Lower lobe of right lung (tissue), 2 donors: Measurements from ENCODE around the gene GRM2. TPM values are rescaled to one million over a fixed set of nuclear protein-coding genes. Genes with fewer than 3 reads are reported as not detected.

ENCODE experiments used
- ATAC-seq, 2 donors: fragments of 200-7000 bp; cut with Tn5 transposase; one replicate each; pipeline ENCODE4 v1.9.1; 2020 to 2022; ENCODE audit warnings: mild to moderate bottlenecking in 2 of 2, moderate library complexity in 2 of 2
- DNase-seq: peaks from one replicate; pipeline ENCODE4 v3.0.0-alpha.2; 2020
- H3K27ac ChIP-seq: fragments of 200-600 bp; one replicate; pipeline ENCODE4 v1.8.0; 2022
- H3K27me3 ChIP-seq: fragments of 200-600 bp; one replicate; pipeline ENCODE4 v1.8.0; 2022; ENCODE audit warnings: low read depth
- H3K36me3 ChIP-seq: fragments of 200-600 bp; one replicate; pipeline ENCODE4 v1.8.0; 2022; ENCODE audit warnings: mild to moderate bottlenecking
- H3K4me1 ChIP-seq: fragments of 200-600 bp; one replicate; pipeline ENCODE4 v1.8.0; 2022
- H3K4me3 ChIP-seq: fragments of 200-600 bp; one replicate; pipeline ENCODE4 v1.8.0; 2022; ENCODE audit warnings: mild to moderate bottlenecking
- H3K9me3 ChIP-seq: fragments of 200-600 bp; one replicate; pipeline ENCODE4 v1.8.0; 2022
- intact Hi-C: fragments of 100-400 bp; cut with DNase I; formaldehyde crosslinking; loops from one replicate; pipeline ENCODE4 v1.11.0; 2022
- total RNA-seq: library from RNA; stranded (reverse); fragmentation: NEBNext Ultra II Directional; extraction: Animal tissue kit (Norgen Biotek cat#: 25700); gene quantifications from one replicate; pipeline ENCODE4 v1.2.1, GENCODE V29; 2021
- TF ChIP-seq, protein P1 (sequence below): fragments of 200-600 bp; IDR thresholded peaks from one replicate; pipeline ENCODE4 v1.8.0; 2022; ENCODE audit warnings: antibody characterized with exemption, mild to moderate bottlenecking
- donor health status: DM: no; HTN: yes; CAD: no; lungs with severe emphysema.

Gene GRM2
- total RNA-seq, 1 donor from 2014 or later = 0.15 TPM

DNA sequence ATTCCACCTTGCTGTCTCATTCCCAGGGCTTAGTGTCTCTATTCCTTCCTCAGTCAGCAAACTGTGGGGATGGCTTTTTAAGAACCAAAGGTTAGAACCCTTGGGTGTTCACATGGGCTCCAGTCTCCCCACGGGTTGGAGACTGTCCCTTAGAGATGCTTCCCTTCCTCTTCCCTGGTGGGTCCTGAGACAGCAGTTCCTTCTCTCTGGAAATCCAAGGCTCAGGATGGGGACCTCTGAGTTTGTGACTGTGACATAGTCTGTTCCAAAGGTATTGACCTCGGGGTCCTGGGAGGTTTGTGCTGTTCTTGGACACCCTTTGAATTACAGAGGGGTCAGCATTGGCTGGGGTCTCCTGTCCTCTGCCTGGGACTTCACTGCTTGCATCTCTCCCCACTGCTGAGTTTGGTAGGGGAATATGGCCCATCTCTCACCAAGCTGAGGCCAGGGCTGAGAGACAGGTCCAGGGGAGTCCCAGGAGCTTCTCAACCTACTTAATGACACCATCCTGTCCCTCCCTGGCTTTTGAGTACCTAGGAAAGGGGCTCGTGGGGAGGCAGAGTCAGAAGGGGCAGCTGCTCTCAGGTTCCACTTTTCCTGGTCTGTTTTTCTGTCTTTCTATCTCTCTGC lies 1.5 kb downstream of the GRM2 start:
- DNase-seq (no peak), ATAC-seq (no peak)
- Histone ChIP-seq H3K27me3 (no peaks in the 10 kb centered on the region), H3K9me3 (no peaks in the 10 kb centered on the region), H3K36me3 (peaks cover 11% of the 10 kb centered on the region), H3K4me1 (no peaks in the 10 kb centered on the region), H3K27ac (no peak overlapping the region), H3K4me3 (no peak overlapping the region)
- TF ChIP-seq, protein P1, sequence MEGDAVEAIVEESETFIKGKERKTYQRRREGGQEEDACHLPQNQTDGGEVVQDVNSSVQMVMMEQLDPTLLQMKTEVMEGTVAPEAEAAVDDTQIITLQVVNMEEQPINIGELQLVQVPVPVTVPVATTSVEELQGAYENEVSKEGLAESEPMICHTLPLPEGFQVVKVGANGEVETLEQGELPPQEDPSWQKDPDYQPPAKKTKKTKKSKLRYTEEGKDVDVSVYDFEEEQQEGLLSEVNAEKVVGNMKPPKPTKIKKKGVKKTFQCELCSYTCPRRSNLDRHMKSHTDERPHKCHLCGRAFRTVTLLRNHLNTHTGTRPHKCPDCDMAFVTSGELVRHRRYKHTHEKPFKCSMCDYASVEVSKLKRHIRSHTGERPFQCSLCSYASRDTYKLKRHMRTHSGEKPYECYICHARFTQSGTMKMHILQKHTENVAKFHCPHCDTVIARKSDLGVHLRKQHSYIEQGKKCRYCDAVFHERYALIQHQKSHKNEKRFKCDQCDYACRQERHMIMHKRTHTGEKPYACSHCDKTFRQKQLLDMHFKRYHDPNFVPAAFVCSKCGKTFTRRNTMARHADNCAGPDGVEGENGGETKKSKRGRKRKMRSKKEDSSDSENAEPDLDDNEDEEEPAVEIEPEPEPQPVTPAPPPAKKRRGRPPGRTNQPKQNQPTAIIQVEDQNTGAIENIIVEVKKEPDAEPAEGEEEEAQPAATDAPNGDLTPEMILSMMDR = no peak
- intact Hi-C loops = no loop called here

GRCh38 chr3:51709004-51709420 lies 2.1 kb downstream of the GRM2 start:
- TF ChIP-seq, protein P1 = no peak
- Histone ChIP-seq H3K36me3 (peaks cover 5% of the 10 kb centered on the region), H3K27ac (no peak overlapping the region), H3K4me1 (no peaks in the 10 kb centered on the region), H3K4me3 (no peak overlapping the region), H3K27me3 (no peaks in the 10 kb centered on the region), H3K9me3 (no peaks in the 10 kb centered on the region)
- ATAC-seq = no peak
- DNase-seq = no peak
- intact Hi-C loops = no loop called here

DNA sequence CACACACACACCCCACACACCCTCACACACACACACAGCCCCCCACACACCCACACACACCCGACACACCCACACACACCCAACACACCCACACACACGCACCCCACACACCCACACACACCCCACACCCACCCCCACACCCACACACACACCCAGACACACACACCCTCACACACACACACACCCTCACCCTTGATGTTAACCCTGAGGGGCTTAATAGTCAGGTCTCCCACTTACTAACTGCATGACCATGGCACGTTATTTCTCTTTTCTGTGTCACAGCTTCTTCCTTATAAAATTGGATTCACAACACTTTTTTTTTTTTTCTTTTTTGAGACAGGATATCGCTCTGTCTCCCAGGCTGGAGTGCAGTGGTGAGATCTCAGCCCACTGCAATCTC lies 2.8 kb downstream of the GRM2 start:
- Histone ChIP-seq H3K9me3 (no peaks in the 10 kb centered on the region), H3K27ac (no peak overlapping the region), H3K36me3 (no peaks in the 10 kb centered on the region), H3K27me3 (no peaks in the 10 kb centered on the region), H3K4me1 (no peaks in the 10 kb centered on the region), H3K4me3 (no peak overlapping the region)
- intact Hi-C loops = no loop called here
- no peak for DNase-seq
- TF ChIP-seq, protein P1 = no peak
- no peak for ATAC-seq

- no peak overlapping the region for H3K4me3 ChIP-seq
- no peaks in the 10 kb centered on the region for H3K4me1 ChIP-seq
- ATAC-seq (no peak), DNase-seq (no peak)
- H3K27me3 ChIP-seq = no peaks in the 10 kb centered on the region
- intact Hi-C loops = no loop called here
- no peaks in the 10 kb centered on the region for H3K36me3 ChIP-seq
- no peaks in the 10 kb centered on the region for H3K9me3 ChIP-seq
- TF ChIP-seq, protein P1 = no peak
- H3K27ac ChIP-seq = no peak overlapping the region
Observed at GRCh38 chr3:51710631-51711351, 3.9 kb downstream of the GRM2 start.

DNA sequence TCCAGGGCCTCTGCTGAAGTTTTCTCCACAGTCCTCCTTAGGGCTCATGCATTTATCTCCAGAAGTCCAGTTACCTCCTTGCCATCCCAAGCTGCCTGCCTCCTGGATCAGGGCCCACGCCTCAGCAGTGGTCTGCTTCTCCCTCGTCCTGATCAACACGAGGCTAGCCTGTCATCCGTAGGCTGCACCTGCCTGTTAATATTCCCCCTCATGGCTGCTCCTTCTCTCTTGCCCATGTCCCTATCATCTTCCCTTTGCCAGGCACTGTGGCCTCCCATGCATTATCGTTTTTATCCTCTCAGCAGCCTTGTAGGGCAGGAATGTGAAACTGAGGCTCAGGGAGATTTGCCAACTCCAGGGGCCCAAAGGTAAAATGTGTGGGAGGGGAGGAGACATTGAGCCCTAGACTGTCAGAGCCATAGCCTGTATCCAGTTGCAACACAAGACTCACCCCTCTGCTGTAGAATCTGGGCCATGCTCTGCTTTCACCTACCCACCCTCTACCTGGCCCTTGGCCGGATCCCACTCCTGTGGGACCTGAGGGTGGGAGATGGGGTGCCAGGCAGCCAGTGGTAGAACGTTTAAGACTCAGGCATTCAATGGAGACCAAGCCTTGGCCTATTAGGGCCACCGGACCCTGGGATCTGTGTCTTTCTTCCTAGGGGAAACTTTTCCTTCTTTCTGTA lies 4.6 kb downstream of the GRM2 start:
- no peak overlapping the region for H3K27ac ChIP-seq
- H3K36me3 ChIP-seq = no peaks in the 10 kb centered on the region
- H3K9me3 ChIP-seq = no peaks in the 10 kb centered on the region
- H3K4me1 ChIP-seq = no peaks in the 10 kb centered on the region
- no peaks in the 10 kb centered on the region for H3K27me3 ChIP-seq
- no peak for DNase-seq
- no peak overlapping the region for H3K4me3 ChIP-seq
- TF ChIP-seq, protein P1 = no peak
- intact Hi-C loops = no loop called here
- ATAC-seq = no peak
